Sigmoid colon (tissue), 7 donors: ENCODE measurements around the gene ORAI3. TPM values are rescaled to one million over a fixed set of nuclear protein-coding genes. Genes with fewer than 3 reads are reported as not detected.
"Not testable (repeated sequence)": the region's sequence is repeated elsewhere in the genome, so short reads cannot be mapped to it uniquely, and the experiment has no call there.

Experiments
- DNase-seq: peaks from one replicate; pipeline ENCODE4 v3.0.0-alpha.2; 2019
- H3K27ac ChIP-seq, 4 donors: fragments of 200-600 bp; sonication (generic); one replicate each; pipeline ENCODE4 v1.5.1; 2016 to 2019; ENCODE audit warnings: mild to moderate bottlenecking in 1 of 4
- H3K27me3 ChIP-seq, 3 donors: fragments of 200-600 bp; sonication (generic); one replicate each; pipeline ENCODE4 v1.5.1; 2019; ENCODE audit warnings: mild to moderate bottlenecking in 1 of 3
- H3K36me3 ChIP-seq, 4 donors: fragments of 200-600 bp; sonication (generic); one replicate each; pipeline ENCODE4 v1.5.1; 2016 to 2019
- H3K4me1 ChIP-seq, 4 donors: fragments of 200-600 bp; sonication (generic); one replicate each; pipeline ENCODE4 v1.5.1; 2017 to 2019
- H3K4me3 ChIP-seq, 4 donors: fragments of 200-600 bp; sonication (generic); one replicate each; pipeline ENCODE4 v1.5.1; 2017 to 2019; ENCODE audit warnings: mild to moderate bottlenecking in 2 of 4, moderate library complexity in 1 of 4
- H3K9me3 ChIP-seq, 4 donors: fragments of 200-600 bp in 3 of 4; sonication (generic) in 3 of 4; one replicate each; pipeline versions ENCODE4 v1.5.1 to v1.6.1; 2013 to 2019
- EP300 ChIP-seq, 4 donors: sonication (generic); formaldehyde crosslinking; IDR thresholded peaks; one replicate each; pipeline ENCODE4 v1.6.1; 2017; ENCODE audit warnings: antibody characterized with exemption in 4 of 4
- POLR2A ChIP-seq, 2 donors: fragments of 450-650 bp; IDR thresholded peaks; one replicate each; pipeline ENCODE4 v1.6.1; 2016; ENCODE audit warnings: antibody characterized with exemption in 2 of 2, mild to moderate bottlenecking in 2 of 2, moderate library complexity in 2 of 2
- POLR2AphosphoS5 ChIP-seq, 4 donors: sonication (generic); formaldehyde crosslinking; IDR thresholded peaks; one replicate each; pipeline ENCODE4 v1.6.1; 2017; ENCODE audit warnings: antibody characterized with exemption in 4 of 4
- WGBS, 2 donors: extraction: QIAGEN DNeasy Blood & Tissue Kit; methylation state at CpG; one replicate each; pipeline ENCODE4 v1.1.7; 2013; 5-methylcytosine and 5-hydroxymethylcytosine counted together
- intact Hi-C: fragments of 100-400 bp; cut with DNase I; formaldehyde crosslinking; loops from one replicate; pipeline ENCODE4 v1.15.1; 2023
- polyA plus RNA-seq, 3 donors: library from polyadenylated mRNA; stranded (reverse); fragments of 200-250 nt; gene quantifications; one replicate each; pipeline ENCODE4 v1.2.3, GENCODE V29; 2013
- total RNA-seq, 4 donors: library from RNA; depleted of rRNA; stranded (reverse); fragments of >200 nt; gene quantifications; one replicate each; pipeline ENCODE4 v1.1.0, GENCODE V29; 2016
- TF ChIP-seq, protein P1 (sequence below), 4 experiments: fragments of 450-650 bp in 3 of 4; fragments of 200-600 bp in 1 of 4; IDR thresholded peaks; one replicate each; pipeline ENCODE4 v1.5.1; 2016 to 2019; ENCODE audit warnings: antibody characterized with exemption in 4 of 4, mild to moderate bottlenecking in 3 of 4, moderate library complexity in 2 of 4
- donor health status: healthy with polysubstance abuse.
- donor health status: Bipolar disorder and iron deficiency.
- donor health status: healthy.

Gene ORAI3
- total and polyA plus RNA-seq, 7 donors = 8.6 to 43.3 (median 33.3) TPM

DNA sequence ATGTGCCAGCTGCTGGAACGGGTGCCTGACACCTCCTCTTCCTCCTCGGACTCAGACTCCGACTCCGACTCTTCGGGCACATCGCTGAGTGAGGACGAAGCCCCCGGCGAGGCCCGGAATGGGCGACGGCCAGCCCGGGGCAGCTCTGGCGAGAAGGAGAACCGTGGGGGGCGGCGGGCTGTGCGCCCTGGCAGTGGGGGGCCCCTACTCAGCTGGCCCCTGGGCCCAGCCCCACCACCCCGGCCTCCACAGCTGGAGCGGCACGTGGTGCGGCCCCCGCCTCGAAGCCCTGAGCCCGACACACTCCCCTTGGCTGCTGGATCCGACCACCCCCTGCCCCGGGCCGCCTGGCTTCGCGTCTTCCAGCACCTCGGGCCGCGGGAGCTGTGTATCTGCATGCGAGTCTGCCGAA, 18.7 kb upstream of the ORAI3 start:
- DNase-seq = no peak
- intact Hi-C loops = no loop called here
- TF ChIP-seq, protein P1, sequence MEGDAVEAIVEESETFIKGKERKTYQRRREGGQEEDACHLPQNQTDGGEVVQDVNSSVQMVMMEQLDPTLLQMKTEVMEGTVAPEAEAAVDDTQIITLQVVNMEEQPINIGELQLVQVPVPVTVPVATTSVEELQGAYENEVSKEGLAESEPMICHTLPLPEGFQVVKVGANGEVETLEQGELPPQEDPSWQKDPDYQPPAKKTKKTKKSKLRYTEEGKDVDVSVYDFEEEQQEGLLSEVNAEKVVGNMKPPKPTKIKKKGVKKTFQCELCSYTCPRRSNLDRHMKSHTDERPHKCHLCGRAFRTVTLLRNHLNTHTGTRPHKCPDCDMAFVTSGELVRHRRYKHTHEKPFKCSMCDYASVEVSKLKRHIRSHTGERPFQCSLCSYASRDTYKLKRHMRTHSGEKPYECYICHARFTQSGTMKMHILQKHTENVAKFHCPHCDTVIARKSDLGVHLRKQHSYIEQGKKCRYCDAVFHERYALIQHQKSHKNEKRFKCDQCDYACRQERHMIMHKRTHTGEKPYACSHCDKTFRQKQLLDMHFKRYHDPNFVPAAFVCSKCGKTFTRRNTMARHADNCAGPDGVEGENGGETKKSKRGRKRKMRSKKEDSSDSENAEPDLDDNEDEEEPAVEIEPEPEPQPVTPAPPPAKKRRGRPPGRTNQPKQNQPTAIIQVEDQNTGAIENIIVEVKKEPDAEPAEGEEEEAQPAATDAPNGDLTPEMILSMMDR (IDR thresholded peaks at IDR 0.05) = no peak
- TF ChIP-seq POLR2AphosphoS5 (IDR thresholded peaks at IDR 0.05) = no peak
- no peak for TF ChIP-seq EP300 (IDR thresholded peaks at IDR 0.05)
- no peak for TF ChIP-seq POLR2A (IDR thresholded peaks at IDR 0.05)
- no peaks in the 10 kb centered on the region for H3K27me3 ChIP-seq
- H3K4me3 ChIP-seq = no peak overlapping the region
- no peak overlapping the region for H3K27ac ChIP-seq
- WGBS, 2 donors = 95% methylated on average over 35 of the region's 35 CpGs
- H3K36me3 ChIP-seq = peaks cover 0 to 48% (median 20%) of the 10 kb centered on the region in 4 donors
- no peaks in the 10 kb centered on the region for H3K9me3 ChIP-seq
- peaks cover 0 to 15% (median 13%) of the 10 kb centered on the region in 4 donors for H3K4me1 ChIP-seq

DNA sequence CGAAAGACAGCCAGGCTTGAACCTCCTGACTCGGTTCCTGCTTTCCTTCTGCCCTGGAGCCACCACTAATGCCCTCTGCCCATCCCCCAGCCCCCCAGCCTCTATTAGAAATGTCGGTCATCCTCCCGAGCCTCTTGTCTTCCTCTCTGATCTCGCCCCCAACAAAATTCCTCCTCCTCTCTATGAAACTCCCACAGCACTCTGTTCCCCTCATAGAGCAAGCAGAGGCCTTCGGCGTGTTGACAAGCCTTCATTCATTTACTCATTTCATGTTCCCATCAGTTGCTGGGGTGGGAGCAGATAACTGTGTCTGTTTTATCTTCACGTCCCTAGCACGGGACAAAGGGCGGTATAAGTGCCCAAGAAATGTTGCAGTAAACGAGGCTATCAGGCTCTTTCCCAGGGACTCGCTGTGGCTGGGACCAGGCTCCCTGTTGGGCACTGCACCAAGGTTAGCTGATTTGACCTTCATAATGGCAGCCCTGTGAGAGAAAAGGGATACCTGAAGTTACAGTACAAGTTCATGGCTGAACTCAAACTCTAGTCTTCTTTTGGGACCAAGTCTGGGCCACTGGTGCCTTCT, 17.7 kb upstream of the ORAI3 start:
- no peak overlapping the region for H3K4me3 ChIP-seq
- H3K27me3 ChIP-seq = no peaks in the 10 kb centered on the region
- DNase-seq = no peak
- peaks cover 0 to 10% (median 9%) of the 10 kb centered on the region in 4 donors for H3K4me1 ChIP-seq
- WGBS, 2 donors = 79 to 80% methylated on average over 12 of the region's 12 CpGs
- TF ChIP-seq, protein P1 (IDR thresholded peaks at IDR 0.05) = no peak
- no peak for TF ChIP-seq POLR2AphosphoS5 (IDR thresholded peaks at IDR 0.05)
- TF ChIP-seq POLR2A (IDR thresholded peaks at IDR 0.05) = no peak
- TF ChIP-seq EP300 (IDR thresholded peaks at IDR 0.05) = no peak
- intact Hi-C loops = no loop called here
- H3K36me3 ChIP-seq = peaks cover 0 to 55% (median 20%) of the 10 kb centered on the region in 4 donors
- no peaks in the 10 kb centered on the region for H3K9me3 ChIP-seq
- no peak overlapping the region for H3K27ac ChIP-seq

DNA sequence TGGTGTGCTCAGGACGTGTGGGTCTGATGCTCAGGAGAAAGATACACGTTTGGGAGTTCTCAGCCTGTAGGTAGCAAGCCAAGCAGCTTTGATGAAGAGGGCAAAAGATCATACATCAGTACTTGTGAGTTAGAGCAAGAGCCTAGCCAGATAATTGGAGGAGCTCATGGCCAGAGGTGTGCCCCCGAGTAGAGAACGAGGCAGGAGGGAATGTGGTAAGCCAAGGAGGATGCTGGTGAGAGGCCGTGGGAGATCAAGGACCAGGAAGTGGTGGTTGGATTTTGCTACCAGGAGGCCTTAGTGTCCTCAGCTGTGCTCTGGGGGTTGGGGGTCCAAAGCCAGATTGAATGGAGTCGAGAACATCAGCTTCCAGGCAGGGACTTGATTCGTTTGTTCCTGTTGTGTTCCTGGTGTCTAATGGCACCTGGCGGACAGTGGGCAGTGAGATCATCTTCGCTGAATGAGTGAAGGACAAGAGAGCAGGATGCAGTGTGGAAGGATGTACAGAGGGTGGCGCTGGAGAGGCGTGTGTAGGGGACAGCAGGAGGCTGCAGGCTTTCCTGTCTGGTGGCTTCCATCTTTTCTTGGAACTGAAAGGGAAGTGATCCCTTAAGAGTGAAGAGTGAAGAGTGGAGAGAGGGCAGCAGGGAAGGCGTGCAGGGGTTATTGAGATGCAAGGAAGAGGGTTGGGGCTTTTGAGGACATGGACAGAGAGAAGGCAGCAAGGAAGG, 13.9 kb upstream of the ORAI3 start:
- Histone ChIP-seq H3K4me1 (peaks cover 0 to 13% (median 6%) of the 10 kb centered on the region in 4 donors), H3K4me3 (no peak overlapping the region), H3K27me3 (no peaks in the 10 kb centered on the region), H3K9me3 (no peaks in the 10 kb centered on the region), H3K27ac (no peak overlapping the region), H3K36me3 (peaks cover 0 to 55% (median 20%) of the 10 kb centered on the region in 4 donors)
- intact Hi-C loops = no loop called here
- DNase-seq = no peak
- TF ChIP-seq POLR2AphosphoS5 (IDR thresholded peaks at IDR 0.05) (no peak), EP300 (IDR thresholded peaks at IDR 0.05) (no peak), POLR2A (IDR thresholded peaks at IDR 0.05) (no peak)
- TF ChIP-seq, protein P1 (IDR thresholded peaks at IDR 0.05) = peak; percentile 16 to 32 (median 22)
- 64 to 66% methylated on average over 12 of the region's 12 CpGs for WGBS, 2 donors

DNA sequence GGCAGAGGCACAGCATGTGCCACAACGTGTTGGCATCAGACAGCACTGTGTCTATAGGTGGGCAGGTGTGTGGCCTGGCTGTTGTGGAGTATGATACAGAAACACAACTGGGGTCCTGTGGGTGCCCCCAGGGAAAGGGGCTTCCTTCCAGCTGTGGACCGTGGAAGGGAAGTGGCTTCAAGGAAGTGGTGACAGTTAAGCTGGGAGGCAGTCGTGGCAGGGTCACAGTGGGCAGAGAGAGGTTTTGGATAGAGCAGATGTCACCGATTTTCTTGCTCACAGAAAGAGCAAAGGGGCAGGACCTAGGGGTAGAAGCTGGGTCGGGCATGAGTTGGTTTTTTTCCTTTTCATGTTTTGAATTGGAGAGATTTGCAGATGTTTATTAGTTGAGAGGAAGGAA, 11.2 kb upstream of the ORAI3 start:
- H3K36me3 ChIP-seq = peaks cover 0 to 51% (median 0%) of the 10 kb centered on the region in 4 donors
- no peak for TF ChIP-seq EP300 (IDR thresholded peaks at IDR 0.05)
- TF ChIP-seq POLR2AphosphoS5 (IDR thresholded peaks at IDR 0.05) = no peak
- no peak for TF ChIP-seq POLR2A (IDR thresholded peaks at IDR 0.05)
- TF ChIP-seq, protein P1 (IDR thresholded peaks at IDR 0.05) = no peak
- H3K4me1 ChIP-seq = peaks cover 0 to 22% (median 10%) of the 10 kb centered on the region in 4 donors
- WGBS, 2 donors = 40 to 68% methylated on average over 5 of the region's 5 CpGs
- peak overlapping the region; percentile 47 to 56 (median 52) for H3K27ac ChIP-seq
- H3K27me3 ChIP-seq = no peaks in the 10 kb centered on the region
- no peaks in the 10 kb centered on the region for H3K9me3 ChIP-seq
- DNase-seq = no peak
- H3K4me3 ChIP-seq = no peak overlapping the region
- intact Hi-C loops = no loop called here

DNA sequence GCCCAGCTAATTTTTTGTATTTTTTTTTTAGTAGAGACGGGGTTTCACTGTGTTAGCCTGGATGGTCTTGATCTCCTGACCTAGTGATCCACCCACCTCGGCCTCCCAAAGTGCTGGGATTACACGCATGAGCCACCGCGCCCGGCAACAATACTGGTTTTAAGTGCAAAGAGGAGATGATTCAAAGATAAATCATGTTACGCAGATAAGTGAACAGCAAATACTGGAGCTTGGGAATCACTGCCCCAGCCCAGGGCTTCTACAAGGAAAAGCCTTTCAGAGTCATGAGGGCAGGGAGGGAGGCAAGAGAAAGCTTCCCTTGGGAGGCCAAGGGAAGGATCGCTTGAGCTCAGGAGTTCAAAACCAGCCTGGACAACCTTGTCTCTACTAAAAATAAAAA, 9.3 kb upstream of the ORAI3 start:
- Histone ChIP-seq H3K36me3 (peaks cover 0 to 53% (median 2%) of the 10 kb centered on the region in 4 donors), H3K4me1 (peaks cover 0 to 22% (median 10%) of the 10 kb centered on the region in 4 donors)
- H3K27ac ChIP-seq, H3K9me3 ChIP-seq, DNase-seq, intact Hi-C loops, H3K4me3 ChIP-seq, H3K27me3 ChIP-seq: not testable (repeated sequence)
- WGBS, 2 donors = 96% methylated on average over 8 of the region's 8 CpGs
